ENCODE results near the gene ICAM5.

GRCh38 chr19:10270180-10270615, 19.6 kb upstream of the ICAM5 start:
- TF ChIP-seq POLR2AphosphoS5 (IDR thresholded peaks at IDR 0.05; ENCODE audit: borderline replicate concordance, low read depth, low read length), result no peak
- TF ChIP-seq EZH2 (IDR thresholded peaks at IDR 0.05), result no peak

Data from SK-N-MC (cell line).